B cell (primary cell): ENCODE data around the gene SAP130.

Source experiments
- EZH2 ChIP-seq: IDR thresholded peaks from 2 replicates; pipeline ENCODE4 v1.6.1; 2012; ENCODE audit warnings: borderline replicate concordance, low read depth, mild to moderate bottlenecking, moderate library complexity, low read length; ENCODE audit not compliant: insufficient read depth, poor library complexity, severe bottlenecking
- TF ChIP-seq, protein P1 (sequence below): fragments of 200-600 bp; IDR thresholded peaks from one replicate; pipeline ENCODE4 v1.8.0; 2022; ENCODE audit warnings: antibody characterized with exemption, mild to moderate bottlenecking

DNA sequence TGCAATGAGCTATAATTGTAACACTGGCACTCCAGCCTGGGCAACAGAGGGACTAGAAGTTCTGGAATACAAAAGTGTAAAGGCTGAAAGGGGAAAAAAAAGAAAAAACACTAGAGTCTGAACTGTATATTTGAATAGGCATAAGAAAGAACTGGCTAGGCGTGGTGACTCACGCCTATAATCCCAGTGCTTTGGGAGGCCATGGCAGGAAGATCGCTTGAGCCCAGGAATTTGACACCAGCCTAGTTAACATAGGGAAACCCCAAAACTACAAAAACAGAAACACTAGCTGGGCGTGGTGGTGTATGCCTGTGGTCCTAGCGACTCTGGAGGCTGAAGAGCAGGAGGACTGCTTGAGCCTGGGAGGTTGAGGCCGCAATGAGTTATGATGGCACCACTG, 70.6 kb downstream of the SAP130 start:
- TF ChIP-seq, protein P1, sequence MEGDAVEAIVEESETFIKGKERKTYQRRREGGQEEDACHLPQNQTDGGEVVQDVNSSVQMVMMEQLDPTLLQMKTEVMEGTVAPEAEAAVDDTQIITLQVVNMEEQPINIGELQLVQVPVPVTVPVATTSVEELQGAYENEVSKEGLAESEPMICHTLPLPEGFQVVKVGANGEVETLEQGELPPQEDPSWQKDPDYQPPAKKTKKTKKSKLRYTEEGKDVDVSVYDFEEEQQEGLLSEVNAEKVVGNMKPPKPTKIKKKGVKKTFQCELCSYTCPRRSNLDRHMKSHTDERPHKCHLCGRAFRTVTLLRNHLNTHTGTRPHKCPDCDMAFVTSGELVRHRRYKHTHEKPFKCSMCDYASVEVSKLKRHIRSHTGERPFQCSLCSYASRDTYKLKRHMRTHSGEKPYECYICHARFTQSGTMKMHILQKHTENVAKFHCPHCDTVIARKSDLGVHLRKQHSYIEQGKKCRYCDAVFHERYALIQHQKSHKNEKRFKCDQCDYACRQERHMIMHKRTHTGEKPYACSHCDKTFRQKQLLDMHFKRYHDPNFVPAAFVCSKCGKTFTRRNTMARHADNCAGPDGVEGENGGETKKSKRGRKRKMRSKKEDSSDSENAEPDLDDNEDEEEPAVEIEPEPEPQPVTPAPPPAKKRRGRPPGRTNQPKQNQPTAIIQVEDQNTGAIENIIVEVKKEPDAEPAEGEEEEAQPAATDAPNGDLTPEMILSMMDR: no peak
- no peak for TF ChIP-seq EZH2
